ENCODE measurements around the gene COL23A1.
"Not testable (repeated sequence)": the region's sequence is repeated elsewhere in the genome, so short reads cannot be mapped to it uniquely, and the experiment has no call there.

Gene COL23A1

DNA sequence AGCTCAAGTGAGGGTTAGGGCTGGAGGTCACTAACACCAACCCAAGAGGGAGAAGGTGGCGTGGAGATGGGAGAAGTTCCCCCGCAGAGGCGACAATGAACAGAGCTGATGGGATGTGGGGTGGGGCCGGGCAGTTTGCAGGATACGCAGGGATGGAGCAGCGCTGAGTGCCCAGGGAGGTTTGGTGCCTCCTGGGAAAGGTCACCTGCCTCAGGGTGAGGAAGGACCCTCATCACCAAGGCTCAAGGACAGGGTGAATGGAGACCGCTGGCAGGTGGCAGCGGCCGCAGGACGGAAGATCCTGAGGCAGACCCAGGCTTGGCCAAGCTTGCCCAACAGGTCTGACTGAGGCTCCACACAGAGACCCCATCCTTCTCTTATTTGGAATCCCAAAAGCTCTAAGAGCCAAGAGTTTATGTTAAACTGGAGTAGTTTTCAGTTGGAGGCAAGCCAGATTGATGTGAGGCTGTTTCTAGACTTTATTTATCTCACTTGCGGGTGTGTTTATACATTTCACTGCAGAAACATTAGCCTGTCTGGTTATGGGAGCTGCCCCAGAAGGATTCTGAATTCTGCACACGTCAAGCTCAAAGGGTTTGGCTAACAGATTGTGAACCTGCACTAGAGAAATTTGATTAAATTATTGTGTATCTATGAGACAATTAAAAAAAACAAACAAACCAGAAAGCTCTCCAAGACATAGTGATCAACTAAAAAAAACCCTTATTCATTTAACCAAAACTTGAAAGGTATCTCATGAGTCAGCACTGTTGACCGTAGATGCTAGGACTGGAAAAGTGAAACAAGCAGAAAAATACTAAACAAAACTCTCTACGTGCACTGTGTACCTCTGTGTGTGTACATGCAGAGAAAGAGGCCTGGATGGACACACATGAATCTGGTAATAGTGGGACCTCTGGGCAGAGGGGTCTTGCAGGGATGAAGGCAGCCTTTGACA, 211.4 kb downstream of the COL23A1 start:
- no peak for DNase-seq (ENCODE audit: low read depth in 2 of 2)

DNA sequence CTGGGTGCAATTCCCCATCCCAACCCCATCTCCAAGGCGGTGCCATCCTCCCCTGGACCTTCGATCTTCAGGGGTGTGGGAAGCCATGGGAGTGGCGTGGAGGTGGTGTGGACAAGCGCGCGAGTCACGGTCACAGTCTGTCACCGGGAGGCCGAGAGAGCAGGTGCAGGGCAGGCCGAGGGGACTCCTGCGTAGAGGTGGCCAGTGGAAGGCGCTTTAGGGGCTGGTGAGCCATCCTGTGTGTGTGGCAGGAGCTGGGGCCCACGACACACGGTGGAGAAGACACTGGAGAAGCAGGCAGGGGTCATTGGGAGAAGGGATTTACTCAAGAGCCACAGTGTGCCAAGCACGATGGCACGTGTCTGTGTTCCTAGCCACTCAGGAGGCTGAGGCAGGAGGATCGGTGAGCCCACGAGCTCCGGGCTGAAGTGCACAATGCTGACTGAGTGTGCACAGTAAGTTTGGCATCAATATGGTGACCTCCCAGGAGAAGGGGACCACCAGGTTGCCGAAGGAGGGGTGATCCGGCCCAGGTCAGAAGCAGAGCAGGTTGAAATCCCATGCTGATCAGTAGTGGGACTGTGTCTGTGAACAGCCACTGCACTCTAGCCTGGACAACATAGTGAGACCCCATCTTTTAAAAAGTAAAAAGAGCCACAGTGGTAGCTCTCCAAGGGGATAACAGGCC, 212.5 kb downstream of the COL23A1 start:
- DNase-seq (ENCODE audit: low read depth in 2 of 2), result no peak

DNA sequence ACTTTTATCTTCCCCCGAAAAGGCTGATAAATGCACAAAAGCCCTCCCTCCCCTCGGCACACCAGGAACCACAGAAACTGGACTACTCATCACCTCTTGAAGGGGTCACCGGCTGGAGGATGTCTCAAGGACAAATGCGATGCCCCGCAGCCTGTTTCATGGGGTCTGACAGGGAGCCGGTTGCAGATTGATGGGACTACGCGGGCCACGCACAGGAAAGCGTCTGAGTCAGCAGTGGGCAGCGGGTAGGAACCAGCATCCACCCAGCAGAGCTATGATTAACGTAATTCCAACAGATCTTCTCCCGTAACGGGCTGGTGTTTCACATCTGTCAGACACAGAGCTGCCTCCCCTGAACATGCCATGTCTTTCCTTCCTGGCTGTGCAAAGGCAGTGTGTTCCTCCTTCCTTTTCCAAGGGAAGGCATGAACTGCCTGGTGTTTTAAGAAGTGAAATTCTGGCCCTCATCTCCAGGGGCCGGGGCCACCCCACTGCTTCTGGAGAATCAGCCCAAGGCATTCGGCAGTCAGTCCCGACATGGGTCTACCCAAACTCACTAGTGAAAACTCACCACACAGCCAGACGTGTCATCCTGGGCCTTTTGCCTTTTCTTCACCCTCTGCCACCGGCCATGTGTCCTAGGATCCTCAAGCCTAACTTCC, 213.1 kb downstream of the COL23A1 start:
- no peak for DNase-seq (ENCODE audit: low read depth in 2 of 2)

DNA sequence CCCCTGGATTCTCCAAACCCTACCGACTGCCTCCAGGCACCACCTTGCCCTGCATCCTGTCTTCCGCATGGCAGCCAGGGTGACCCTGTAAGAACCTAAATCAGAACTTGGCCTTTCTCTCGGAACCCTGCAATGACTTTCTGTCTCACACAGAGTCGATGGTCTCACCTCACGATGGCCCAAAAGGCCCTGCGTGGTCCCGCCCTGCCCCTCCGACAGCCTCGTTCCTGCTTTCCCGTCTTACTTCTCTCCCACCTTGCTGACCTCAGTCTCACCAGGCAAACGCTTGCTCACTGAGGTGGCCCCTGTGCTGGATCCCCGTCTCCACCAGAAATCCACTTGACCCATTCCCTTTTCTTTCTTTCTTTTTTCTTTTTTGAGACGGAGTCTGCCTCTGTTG, 214.8 kb downstream of the COL23A1 start:
- DNase-seq (ENCODE audit: low read depth in 2 of 2), result no peak

DNA sequence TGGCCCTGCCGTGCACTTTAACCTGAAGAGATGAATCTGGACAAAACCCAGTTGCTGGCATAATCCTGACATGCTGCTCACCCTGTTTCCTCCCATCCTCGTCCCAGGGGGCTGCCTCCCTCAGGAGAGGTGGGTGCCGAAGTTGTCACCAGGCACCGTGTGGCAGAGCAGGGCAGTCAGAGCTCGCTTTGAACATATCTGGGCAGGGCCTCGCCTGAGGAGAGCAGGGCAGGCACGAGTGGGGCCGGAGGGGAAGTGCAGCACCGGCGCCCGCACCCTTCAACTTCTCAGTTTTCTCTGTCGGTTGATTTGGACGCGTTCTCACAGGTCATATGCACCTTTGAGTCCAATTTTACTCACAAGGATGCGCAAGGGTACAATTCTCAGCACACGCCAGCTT, 216.5 kb downstream of the COL23A1 start:
- no peak for DNase-seq (ENCODE audit: low read depth in 2 of 2)

DNA sequence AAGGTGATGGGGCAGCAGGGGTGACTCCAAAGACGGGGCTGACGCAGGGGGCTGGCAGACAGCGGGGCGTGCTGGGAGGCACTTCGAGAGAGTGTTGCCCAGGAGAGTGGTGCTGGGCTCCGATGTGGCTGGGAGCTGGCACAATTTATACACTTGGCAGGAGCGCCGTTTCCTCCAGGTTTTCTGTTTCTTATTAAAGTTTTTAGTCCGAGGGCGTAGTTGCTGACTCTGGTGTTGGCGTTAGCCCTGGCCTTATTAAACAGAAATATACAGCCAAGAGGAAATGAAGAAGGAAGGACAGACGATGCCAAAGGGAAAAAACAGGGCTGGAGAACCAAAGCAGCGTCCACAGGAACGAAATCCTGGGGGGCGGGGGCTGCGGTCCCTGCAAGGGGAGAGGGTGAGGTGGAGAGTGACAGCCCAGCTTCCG, 218.0 kb downstream of the COL23A1 start:
- DNase-seq (ENCODE audit: low read depth in 2 of 2), result no peak

DNA sequence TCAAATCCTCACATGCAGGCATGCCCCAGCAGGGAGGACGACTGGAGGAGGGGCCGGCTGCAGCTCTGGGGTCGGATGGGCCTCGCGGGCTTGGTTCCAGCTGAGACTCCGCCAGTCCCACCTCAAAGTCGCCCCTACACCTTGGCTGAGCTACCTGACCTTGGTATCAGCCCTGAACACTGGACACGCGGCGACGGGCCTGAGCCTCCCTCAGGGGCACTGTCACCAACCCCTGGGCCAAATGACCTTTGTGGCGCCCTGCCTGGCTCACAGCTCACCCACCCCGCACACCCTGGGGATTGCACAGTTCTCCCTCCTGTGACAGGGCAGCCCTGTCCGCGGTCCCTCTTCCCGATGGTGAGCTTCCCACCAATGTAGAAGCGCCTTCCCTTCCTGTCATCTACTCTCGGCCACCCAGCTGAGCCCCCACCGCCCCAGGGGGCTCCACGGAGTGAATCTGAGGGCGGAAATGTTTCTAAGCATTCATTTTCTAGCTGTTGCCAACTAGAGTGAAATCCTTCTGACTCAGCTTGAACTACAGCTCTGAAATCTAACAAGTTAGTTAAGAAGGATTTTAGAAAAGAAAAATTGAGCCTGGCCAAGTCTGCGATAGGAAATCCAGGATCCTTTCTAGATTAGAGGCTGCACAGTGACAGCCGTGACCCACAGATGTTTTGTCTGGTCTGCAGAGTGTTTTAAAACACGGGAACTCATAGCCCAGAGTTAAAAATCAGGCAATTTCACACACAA, 218.7 kb downstream of the COL23A1 start:
- no peak for DNase-seq (ENCODE audit: low read depth in 2 of 2)

DNA sequence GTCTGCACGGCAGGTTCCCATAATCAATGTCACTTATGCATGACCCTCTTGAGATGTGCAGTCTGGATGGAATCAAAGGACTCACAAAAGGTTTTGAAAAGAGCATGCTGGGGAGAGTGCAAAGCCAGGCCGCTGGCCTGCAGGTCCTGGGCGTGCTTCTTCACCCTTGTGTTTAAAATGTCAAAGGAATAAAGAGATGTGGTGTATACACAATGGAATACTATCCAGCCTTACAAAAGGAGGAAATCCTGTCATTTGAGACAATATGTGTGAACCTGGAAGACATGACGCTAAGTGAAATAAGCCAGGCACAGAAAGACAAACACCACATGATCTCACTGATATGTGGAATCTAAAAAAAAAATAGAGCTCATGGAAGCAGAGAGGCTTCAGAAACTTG, 220.1 kb downstream of the COL23A1 start:
- DNase-seq (ENCODE audit: low read depth in 2 of 2), result no peak

DNA sequence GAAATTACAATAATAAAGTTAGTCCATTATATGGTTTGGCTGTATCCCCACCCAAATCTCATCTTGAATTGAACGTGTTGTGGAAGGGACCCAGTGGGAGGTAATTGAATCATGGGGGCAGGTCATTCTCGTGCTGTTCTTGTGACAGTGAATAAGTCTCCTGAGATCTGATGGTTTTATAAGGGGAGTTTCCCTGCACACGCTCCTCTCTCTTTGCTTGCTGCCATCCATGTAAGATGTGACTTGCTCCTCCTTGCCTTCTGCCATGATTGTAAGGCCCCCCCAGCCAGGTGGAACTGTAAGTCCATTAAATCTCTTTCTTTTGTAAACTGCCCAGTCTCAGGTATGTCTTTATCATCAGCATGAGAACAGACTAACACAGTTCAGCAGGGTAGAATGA, 220.7 kb downstream of the COL23A1 start:
- not testable (repeated sequence) for DNase-seq (ENCODE audit: low read depth in 2 of 2)

DNA sequence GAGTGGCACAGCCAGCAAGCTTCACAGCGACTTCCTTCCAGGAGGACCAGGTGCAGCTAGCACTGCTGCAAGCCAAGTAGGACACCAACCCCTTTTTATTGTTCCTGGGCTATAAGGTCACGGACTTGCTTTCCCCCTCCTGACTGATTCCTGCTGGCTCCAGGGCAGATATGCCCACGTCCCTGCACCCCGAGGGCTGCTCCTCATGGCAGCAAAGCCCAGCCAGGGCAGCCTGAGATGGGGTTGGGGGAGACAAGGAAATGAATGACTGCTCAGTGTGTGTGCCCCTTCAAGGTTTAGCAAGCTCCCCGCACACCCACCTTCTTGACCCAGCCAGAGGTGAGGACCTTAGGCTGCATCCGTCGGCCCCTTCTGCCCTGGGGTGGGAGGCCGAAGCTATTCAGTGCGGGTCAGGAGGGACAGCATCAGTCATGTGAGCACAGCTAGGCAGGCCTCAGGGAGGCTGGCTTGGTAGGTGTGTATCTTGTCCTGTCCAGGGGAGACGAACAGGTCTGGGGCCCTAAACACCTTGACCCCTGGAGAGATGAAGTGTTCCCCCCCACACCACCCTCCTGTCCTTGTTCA, 221.4 kb downstream of the COL23A1 start:
- DNase-seq (ENCODE audit: low read depth in 2 of 2), result no peak

DNA sequence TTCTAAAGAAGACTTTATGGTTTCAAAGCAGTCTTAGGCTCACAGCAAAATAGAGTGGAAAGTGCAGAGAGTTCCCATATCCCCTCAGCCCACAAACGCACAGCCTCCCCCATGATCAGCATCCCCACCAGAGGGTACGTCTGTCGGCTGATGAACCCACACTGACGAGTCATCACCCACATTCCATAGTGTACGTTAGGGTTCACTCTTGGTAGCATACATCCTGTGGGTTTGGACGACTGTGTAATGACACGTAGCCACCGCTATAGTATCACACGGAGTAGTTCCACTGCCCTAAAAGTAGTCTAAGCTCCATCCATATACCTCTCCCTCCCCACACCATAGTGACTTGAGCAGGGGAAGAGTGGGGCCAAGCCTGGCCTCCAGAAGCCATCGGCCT, 221.9 kb downstream of the COL23A1 start:
- no peak for DNase-seq (ENCODE audit: low read depth in 2 of 2)

DNA sequence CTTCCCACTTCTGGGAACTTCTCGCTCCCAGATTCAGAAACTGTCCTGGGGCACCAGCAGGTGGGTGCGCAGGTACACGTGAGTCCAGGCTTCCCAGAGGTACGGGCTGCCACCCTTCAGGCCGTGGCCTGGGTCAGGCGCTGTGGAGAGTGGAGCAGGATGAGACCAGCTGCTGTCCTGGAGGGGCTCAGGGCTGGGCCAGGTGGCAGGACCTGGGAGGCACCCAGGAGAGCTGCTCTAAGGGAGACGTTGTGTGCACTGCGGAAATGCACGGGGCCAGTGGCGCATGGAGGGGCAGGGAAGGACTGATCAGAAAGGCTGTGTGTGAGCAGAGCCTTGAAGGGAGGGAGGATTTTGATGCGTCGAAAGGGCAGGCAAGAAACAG, 222.5 kb downstream of the COL23A1 start:
- DNase-seq (ENCODE audit: low read depth in 2 of 2), result no peak

DNA sequence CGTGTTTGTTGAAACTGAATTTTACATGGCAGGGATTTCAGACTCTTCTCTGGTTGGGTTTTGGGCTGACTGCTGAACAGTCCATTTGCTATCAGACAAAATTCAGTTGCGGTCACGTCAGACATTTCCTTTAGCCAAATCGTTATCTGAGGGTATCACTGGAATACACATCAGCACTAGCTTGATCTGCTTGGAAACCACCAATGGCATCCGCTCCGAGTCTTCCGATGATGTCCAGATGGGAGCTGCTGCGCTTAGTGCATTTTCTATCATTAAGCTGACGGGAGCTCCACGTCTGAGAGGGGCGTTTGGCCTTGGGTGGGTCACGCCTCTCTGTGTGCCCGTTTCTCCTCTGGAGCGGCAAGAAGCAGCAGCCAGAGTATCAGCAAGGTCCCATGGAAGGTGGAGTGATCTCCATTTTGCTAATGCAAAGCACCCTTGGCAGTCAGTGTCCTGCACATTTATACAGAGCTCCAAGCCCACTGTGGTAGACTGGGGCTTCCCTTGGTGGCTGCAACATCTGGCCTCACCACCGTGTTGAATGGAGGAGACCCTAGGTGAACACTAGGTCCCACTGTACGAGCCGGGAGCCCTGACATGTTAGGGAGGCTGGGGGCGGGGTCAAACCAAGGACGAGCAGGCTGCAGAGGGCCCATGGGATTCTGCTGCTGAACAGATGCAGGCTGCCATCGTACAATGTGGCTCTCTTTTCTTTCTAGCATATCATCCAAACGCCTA, 223.0 kb downstream of the COL23A1 start:
- DNase-seq (ENCODE audit: low read depth in 2 of 2), result no peak

DNA sequence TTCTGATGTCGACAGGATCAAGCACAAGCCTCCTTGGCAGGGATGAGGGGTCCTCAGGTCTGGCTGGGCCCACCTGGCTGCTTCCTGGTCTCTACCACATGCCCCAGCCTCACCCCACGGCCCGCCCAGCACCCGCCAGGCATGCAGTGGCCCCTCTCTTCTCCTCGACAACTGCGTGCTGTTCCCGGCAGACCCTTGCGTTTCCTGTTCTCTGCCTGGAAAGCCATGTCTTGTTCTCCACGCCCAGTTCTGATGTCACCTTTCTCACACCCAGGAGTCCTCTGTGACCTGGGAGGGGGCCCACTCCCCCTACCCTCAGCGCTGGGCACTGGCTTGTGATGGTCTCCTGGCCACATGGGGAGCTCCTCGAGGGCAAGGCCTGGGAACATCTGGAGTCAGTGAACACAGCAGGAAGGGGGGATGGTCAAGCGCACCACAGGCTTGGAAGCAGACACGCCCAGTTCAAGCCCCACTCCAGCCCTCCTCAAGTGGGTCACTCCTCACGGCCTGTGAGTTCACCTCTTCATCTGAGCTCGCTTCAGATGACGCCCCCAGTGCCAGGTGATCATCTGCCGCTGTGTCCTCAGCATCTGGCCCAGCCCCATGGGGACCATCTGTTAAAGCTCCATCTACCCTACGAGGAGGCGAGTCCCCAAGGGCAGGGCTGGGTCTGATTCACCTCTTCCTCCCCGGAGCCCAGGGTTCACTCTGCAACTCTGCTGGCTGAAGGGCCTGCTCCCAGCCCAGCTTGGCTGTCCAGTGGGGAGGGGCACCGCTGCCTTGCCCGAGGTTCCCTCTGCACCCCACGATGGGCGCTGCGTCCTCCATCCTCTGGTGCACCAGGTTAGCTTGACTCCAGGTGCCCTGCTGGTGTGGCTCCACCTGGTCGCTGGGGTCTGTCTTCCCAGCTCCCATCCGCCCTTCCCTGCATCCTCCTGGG, 224.4 kb downstream of the COL23A1 start:
- no peak for DNase-seq (ENCODE audit: low read depth in 2 of 2)

DNA sequence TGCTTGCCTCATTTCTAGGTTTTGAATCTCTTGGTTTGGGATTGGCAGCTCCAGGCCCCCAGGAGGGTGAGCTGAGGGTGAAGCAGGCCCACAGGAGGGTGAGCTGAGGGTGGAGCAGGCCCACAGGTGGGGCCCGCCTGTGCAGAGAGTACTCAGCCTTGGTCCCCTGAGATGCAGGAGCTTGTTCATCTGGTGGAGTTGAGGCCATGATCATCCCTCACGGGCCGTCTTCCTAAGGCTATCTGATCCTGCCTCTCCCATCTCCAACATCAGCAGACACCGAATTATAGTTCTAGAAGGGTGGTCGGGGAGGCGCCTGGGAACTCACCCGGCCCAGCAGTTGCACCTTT, 225.9 kb downstream of the COL23A1 start:
- DNase-seq (ENCODE audit: low read depth in 2 of 2), result no peak

DNA sequence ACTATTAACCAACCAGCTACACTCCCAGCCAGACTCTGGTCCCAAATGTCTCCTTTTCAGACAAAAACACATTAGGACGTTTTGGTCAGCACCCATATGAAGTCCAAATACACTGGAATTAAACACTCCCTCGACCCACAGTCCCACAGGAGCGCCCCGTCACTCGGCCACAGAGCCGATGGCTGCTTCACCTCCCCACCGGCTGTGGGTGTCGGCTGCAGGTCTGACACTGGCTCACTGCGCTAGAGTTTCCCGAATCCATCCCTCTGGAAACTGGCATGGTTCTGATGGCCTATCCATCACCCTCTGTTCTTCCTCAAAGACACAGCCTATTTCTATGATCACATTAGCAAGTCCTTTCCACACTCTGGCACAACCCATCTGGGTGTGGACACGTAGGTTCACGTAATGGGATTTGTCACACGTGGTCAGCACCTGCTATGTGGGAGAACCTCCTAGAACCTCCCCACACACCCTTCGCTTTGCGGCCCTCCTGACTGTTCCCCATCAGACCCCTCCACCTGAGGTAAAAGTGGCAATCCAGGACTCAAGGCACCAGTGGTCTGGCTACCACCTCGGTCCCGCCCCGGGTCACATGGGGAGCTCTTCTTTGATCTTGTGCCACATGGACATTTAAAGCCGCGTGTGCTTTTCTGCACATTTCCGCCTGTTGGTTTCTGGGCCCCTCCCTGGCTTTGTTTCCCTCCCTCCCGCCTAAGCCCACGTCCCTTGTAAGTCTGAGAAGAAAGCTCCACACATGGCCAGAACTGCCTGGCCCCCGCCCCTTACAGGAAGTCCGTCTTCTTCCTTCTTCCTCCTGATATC, 226.5 kb downstream of the COL23A1 start:
- no peak for DNase-seq (ENCODE audit: low read depth in 2 of 2)

DNA sequence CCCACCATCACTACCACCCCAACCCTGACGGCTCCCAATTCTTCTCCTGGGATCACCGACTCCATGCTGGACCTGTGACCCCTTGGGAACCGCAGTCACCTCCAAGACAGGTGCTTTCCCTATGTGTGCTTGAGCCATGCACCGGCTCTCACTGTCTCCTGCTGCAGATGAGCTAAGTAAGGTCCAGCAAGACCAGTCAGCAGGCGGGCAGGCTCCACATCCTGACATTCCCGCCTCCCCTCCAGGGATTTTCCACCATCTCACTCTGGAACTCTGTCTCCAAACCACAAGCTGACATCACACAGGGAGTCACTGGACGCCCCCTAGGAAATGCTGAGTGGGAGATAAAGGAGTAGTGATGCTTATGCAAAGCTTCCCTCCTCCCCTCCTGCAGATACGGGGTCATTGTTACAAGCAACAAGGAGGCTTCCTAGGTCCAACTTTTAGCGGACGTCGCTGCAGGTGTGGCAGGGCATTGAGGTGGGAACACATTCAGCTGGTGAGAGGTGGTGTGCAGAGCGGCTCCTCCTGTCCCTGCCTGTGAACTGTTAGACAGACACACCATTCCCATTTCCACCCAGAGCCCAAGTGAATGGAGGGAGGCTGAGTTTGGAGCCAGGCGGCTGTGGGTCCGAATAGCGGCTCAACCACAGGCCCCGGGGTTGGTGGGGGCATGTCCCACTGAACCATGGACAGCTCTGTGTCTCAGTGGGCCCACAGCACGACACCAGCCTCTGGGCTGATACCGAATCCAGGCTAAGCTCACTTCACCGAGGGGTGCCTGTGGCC, 228.3 kb downstream of the COL23A1 start:
- no peak for DNase-seq (ENCODE audit: low read depth in 2 of 2)

DNA sequence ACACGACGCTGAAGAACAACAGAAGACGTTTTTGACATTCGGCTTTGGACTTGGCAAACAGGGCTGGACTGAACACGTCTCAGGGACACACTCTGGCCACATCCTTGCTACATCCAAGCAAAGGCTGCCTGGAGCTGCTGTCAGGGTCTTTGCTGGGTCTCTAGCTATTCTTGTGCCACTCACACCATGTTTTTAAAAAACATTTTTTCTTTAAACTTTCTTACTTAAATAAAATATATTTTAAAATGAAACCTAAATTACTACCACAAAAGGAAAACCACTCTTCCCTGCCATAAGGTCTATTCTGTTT, 229.3 kb downstream of the COL23A1 start:
- no peak for DNase-seq (ENCODE audit: low read depth in 2 of 2)
